Esophagus squamous epithelium (tissue), 5 donors: Measurements from ENCODE around the gene GRAMD4. TPM values are rescaled to one million over a fixed set of nuclear protein-coding genes. Genes with fewer than 3 reads are reported as not detected.

ENCODE experiments used
- DNase-seq: peaks from one replicate; lab custom pipeline; 2025; lab: John Stamatoyannopoulos, UW
- H3K27ac ChIP-seq, 4 donors: fragments of 200-600 bp; sonication (generic); one replicate each; pipeline ENCODE4 v1.5.1; 2016 to 2019; ENCODE audit warnings: mild to moderate bottlenecking in 1 of 4
- H3K27me3 ChIP-seq, 4 donors: fragments of 200-600 bp; sonication (generic); 1 replicate in 3 of 4; 2 replicates in 1 of 4; pipeline versions ENCODE4 v1.5.1 to v1.6.0; 2017 to 2021; ENCODE audit warnings: antibody characterized with exemption in 1 of 4
- H3K36me3 ChIP-seq, 3 donors: fragments of 200-600 bp; sonication (generic); one replicate each; pipeline ENCODE4 v1.5.1; 2016 to 2019
- H3K4me1 ChIP-seq, 3 donors: fragments of 200-600 bp; sonication (generic); one replicate each; pipeline ENCODE4 v1.5.1; 2017 to 2019
- H3K4me3 ChIP-seq, 4 donors: fragments of 200-600 bp; sonication (generic); 1 replicate in 3 of 4; 2 replicates in 1 of 4; pipeline ENCODE4 v1.5.1; 2016 to 2019; ENCODE audit warnings: mild to moderate bottlenecking in 2 of 4, moderate library complexity in 1 of 4
- H3K9me3 ChIP-seq, 3 donors: fragments of 200-600 bp; sonication (generic); one replicate each; pipeline ENCODE4 v1.5.1; 2016 to 2019
- POLR2A ChIP-seq, 4 donors: fragments of 450-650 bp; IDR thresholded peaks; one replicate each; pipeline ENCODE4 v1.6.1; 2017; ENCODE audit warnings: antibody characterized with exemption in 4 of 4, mild to moderate bottlenecking in 4 of 4, moderate library complexity in 3 of 4
- WGBS, 2 donors: methylation state at CpG; one replicate each; pipeline ENCODE4 v1.1.5; 2018; 5-methylcytosine and 5-hydroxymethylcytosine counted together
- intact Hi-C: fragments of 100-400 bp; cut with DNase I; formaldehyde crosslinking; loops from one replicate; pipeline ENCODE4 v1.15.0; 2022
- total RNA-seq, 4 donors: library from RNA; depleted of rRNA; stranded (reverse); fragments of >200 nt; gene quantifications; one replicate each; pipeline ENCODE4 v1.1.0, GENCODE V29; 2016
- TF ChIP-seq, protein P1 (sequence below), 6 experiments: fragments of 450-650 bp in 4 of 6; fragments of 200-600 bp in 2 of 6; sonication (generic) in 2 of 6; IDR thresholded peaks; one replicate each; pipeline ENCODE4 v1.5.1; 2016 to 2019; ENCODE audit warnings: antibody characterized with exemption in 6 of 6, mild to moderate bottlenecking in 4 of 6, moderate library complexity in 4 of 6
- donor health status: DM: yes; HTN: yes; CAD: no.

GRAMD4 gene
- total RNA-seq, 4 donors from 2014 or later = 27.0 to 122 (median 33.3) TPM

DNA sequence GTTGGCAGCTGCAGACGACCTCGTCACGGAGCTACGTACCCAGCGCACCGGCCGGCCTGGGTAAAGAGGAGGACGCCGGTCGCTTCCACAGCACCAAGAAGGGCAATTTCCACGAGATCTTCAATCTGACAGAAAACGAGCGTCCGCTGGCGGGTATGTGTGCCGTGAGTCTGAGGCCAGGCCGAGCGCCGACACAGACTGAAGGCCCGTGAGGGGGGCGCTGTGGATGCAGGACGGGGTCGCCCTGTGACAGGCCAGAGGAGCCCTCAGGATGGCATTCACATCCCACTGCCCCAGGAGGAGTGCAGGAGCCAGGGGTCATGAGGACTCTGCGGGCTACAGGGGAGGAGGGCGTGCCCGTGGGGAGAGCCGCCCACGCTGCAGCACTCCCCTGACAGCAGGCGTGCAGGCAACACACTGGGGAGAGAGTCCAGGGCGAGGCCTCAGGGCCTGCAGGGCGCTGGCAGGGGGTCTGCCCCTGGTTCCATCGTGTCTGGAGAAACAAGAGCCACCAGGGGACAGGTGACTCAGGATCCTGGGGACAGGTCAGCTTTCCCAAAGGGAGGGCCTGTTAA, 53.6 kb downstream of the GRAMD4 start:
- H3K4me3 ChIP-seq = peak overlapping the region in 1 of 4 donors; percentile 13
- peak overlapping the region; percentile 1 to 48 (median 25) for H3K27ac ChIP-seq
- no peaks in the 10 kb centered on the region for H3K27me3 ChIP-seq
- DNase-seq = no peak
- WGBS, 2 donors = 85 to 90% methylated on average over 7 to 28 of the region's 32 CpGs
- H3K4me1 ChIP-seq = peaks cover 0 to 14% (median 7%) of the 10 kb centered on the region in 3 donors
- no peak for TF ChIP-seq POLR2A (IDR thresholded peaks at IDR 0.05)
- TF ChIP-seq, protein P1, sequence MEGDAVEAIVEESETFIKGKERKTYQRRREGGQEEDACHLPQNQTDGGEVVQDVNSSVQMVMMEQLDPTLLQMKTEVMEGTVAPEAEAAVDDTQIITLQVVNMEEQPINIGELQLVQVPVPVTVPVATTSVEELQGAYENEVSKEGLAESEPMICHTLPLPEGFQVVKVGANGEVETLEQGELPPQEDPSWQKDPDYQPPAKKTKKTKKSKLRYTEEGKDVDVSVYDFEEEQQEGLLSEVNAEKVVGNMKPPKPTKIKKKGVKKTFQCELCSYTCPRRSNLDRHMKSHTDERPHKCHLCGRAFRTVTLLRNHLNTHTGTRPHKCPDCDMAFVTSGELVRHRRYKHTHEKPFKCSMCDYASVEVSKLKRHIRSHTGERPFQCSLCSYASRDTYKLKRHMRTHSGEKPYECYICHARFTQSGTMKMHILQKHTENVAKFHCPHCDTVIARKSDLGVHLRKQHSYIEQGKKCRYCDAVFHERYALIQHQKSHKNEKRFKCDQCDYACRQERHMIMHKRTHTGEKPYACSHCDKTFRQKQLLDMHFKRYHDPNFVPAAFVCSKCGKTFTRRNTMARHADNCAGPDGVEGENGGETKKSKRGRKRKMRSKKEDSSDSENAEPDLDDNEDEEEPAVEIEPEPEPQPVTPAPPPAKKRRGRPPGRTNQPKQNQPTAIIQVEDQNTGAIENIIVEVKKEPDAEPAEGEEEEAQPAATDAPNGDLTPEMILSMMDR (IDR thresholded peaks at IDR 0.05) = no peak
- H3K36me3 ChIP-seq = peaks cover 10 to 99% (median 21%) of the 10 kb centered on the region in 3 donors
- H3K9me3 ChIP-seq = no peaks in the 10 kb centered on the region
- intact Hi-C loops = no loop called here

DNA sequence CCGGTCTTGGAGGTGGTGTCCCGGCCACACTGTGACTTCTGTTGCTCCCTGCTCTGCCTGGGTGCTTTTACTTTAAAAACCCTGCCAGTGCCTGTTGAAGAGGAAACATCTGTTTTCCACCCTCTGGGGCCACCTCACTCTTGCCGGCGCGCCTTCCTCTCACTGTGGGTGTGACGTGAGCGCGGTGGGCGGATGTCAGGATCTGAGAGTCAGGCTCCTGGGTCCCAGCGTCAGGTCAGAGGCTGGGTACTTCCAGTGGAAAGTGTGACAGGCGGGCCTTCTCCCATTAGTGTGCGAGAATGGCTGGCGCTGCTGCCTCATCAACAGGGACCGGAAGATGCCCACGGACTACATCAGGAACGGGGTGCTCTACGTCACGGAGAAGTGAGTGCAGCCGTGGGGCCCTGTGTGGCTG, 54.2 kb downstream of the GRAMD4 start:
- intact Hi-C loops = no loop called here
- H3K9me3 ChIP-seq = no peaks in the 10 kb centered on the region
- peak overlapping the region in 2 of 4 donors; percentile 1 to 40 for H3K4me3 ChIP-seq
- peaks cover 4 to 97% (median 16%) of the 10 kb centered on the region in 3 donors for H3K36me3 ChIP-seq
- WGBS, 2 donors = 81% methylated on average over 11 of the region's 19 CpGs; no CpG with 5 or more reads in 1 of the 2 donors
- peak overlapping the region; percentile 26 to 79 (median 42) for H3K27ac ChIP-seq
- TF ChIP-seq, protein P1 (IDR thresholded peaks at IDR 0.05) = no peak
- no peak for TF ChIP-seq POLR2A (IDR thresholded peaks at IDR 0.05)
- peaks cover 0 to 20% (median 7%) of the 10 kb centered on the region in 3 donors for H3K4me1 ChIP-seq
- H3K27me3 ChIP-seq = no peaks in the 10 kb centered on the region
- DNase-seq = peak; percentile 23

DNA sequence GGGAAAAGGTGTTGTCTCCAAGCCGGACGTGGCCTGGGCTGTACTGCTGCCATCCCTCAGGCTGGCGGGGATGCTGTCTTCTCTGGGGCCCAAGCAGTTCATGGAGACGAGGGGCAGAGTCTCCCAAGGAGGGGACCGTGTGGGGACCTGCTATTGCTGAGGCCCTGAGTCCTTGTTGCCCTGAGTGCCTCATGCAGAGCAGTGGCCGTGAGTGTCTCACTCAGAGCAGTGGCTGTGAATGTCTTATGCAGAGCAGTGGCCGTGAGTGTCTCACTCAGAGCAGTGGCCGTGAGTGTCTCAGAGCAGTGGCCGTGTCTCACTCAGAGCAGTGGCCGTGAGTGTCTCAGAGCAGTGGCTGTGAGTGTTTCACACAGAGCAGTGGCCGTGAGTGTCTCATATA, 54.7 kb downstream of the GRAMD4 start:
- Histone ChIP-seq H3K27me3 (no peaks in the 10 kb centered on the region), H3K4me1 (peaks cover 0 to 24% (median 10%) of the 10 kb centered on the region in 3 donors), H3K27ac (peak overlapping the region in 3 of 4 donors; percentile 36 to 79 (median 36)), H3K9me3 (no peaks in the 10 kb centered on the region), H3K4me3 (peak overlapping the region in 2 of 4 donors; percentile 1 to 40), H3K36me3 (peaks cover 4 to 93% (median 16%) of the 10 kb centered on the region in 3 donors)
- DNase-seq = no peak
- intact Hi-C loops = no loop called here
- TF ChIP-seq, protein P1 (IDR thresholded peaks at IDR 0.05) = no peak
- no peak for TF ChIP-seq POLR2A (IDR thresholded peaks at IDR 0.05)
- 80% methylated on average over 4 of the region's 11 CpGs; no CpG with 5 or more reads in 1 of the 2 donors for WGBS, 2 donors

DNA sequence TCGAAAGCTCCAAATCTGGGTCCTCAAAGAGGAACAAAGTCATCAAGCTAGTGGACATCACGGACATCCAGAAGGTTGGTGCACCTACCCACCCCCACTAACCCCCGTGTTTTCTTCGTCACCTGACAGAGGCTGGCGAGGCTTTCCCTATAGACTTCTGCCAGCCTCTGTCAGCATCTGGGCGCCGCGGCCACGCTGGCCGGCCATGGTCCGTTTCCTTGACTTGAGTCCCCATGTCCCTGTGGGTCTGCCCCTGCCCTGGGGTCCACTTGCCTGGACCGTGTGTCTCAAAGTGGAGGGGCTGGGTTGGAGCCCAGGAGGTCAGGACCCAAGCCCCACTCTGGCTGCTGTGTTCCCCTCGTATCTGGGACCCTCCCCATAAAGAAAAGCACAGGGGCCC, 55.3 kb downstream of the GRAMD4 start:
- Histone ChIP-seq H3K27me3 (no peaks in the 10 kb centered on the region), H3K4me3 (no peak overlapping the region), H3K27ac (no peak overlapping the region), H3K9me3 (no peaks in the 10 kb centered on the region), H3K4me1 (peaks cover 0 to 26% (median 10%) of the 10 kb centered on the region in 3 donors), H3K36me3 (peaks cover 4 to 88% (median 16%) of the 10 kb centered on the region in 3 donors)
- TF ChIP-seq, protein P1 (IDR thresholded peaks at IDR 0.05) = no peak
- no peak for TF ChIP-seq POLR2A (IDR thresholded peaks at IDR 0.05)
- intact Hi-C loops = no loop called here
- WGBS, 2 donors = 91% methylated on average over 11 of the region's 13 CpGs
- DNase-seq = no peak

DNA sequence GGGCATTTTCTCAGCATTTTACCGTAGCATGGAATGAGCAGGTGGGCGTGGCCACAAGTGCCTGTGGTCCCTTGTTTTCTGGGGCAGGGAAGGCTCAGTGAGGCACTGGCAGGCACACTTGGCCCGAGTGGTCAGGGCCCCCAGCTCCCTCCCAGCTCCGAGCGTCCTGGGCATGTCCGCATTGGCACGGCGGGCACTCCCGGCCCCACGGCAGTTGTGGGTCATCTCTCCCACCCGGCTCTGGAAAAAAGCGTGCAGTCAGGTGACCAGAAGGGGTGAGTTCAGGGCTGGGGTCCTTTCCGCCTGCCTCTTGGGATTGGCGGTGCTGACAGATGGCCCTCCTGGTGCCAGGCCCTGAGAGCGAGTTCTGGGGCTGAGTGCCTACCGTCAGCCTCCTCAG, 55.8 kb downstream of the GRAMD4 start:
- no peak for TF ChIP-seq POLR2A (IDR thresholded peaks at IDR 0.05)
- TF ChIP-seq, protein P1 (IDR thresholded peaks at IDR 0.05) = no peak
- WGBS, 2 donors = 90 to 93% methylated on average over 3 to 5 of the region's 16 CpGs
- no peak for DNase-seq
- H3K36me3 ChIP-seq = peaks cover 4 to 83% (median 16%) of the 10 kb centered on the region in 3 donors
- intact Hi-C loops = no loop called here
- H3K27ac ChIP-seq = no peak overlapping the region
- H3K27me3 ChIP-seq = no peaks in the 10 kb centered on the region
- H3K4me1 ChIP-seq = peaks cover 0 to 26% (median 10%) of the 10 kb centered on the region in 3 donors
- no peaks in the 10 kb centered on the region for H3K9me3 ChIP-seq
- H3K4me3 ChIP-seq = no peak overlapping the region
